OCI-LY1 (cell line): ENCODE measurements around the gene GNAS-AS1.

Source experiments
- H2AFZ ChIP-seq: fragments of 200-600 bp; sonication (generic), shearing (Covaris generic); 2 replicates; pipeline ENCODE4 v1.6.0; 2014; ENCODE audit warnings: antibody characterized with exemption, mild to moderate bottlenecking, low read length
- H3F3A ChIP-seq: fragments of 200-600 bp; sonication (generic), shearing (Covaris generic); 2 replicates; pipeline ENCODE4 v1.6.0; 2014; ENCODE audit warnings: mild to moderate bottlenecking, antibody characterized with exemption, low read length, moderate library complexity; ENCODE audit not compliant: insufficient read depth
- H3K27ac ChIP-seq: fragments of 200-600 bp; sonication (generic); 2 replicates; pipeline ENCODE4 v1.5.1; 2014; ENCODE audit warnings: low read length, mixed run types, mild to moderate bottlenecking, low read depth; ENCODE audit not compliant: poor library complexity, severe bottlenecking
- H3K27me3 ChIP-seq: fragments of 200-600 bp; sonication (generic); 2 replicates; pipeline ENCODE4 v1.6.0; 2014; ENCODE audit warnings: antibody characterized with exemption, mild to moderate bottlenecking, low read length, moderate library complexity; ENCODE audit not compliant: insufficient read depth
- H3K36me3 ChIP-seq: fragments of 200-600 bp; sonication (generic); 2 replicates; pipeline ENCODE4 v1.6.1; 2014; ENCODE audit warnings: mild to moderate bottlenecking, antibody characterized with exemption, low read length, moderate library complexity, mixed read lengths; ENCODE audit not compliant: insufficient read depth
- H3K4me1 ChIP-seq: fragments of 200-600 bp; sonication (generic); 2 replicates; pipeline ENCODE4 v1.5.1; 2014; ENCODE audit warnings: mild to moderate bottlenecking, low read length, moderate library complexity; ENCODE audit not compliant: insufficient read depth, severe bottlenecking
- H3K4me2 ChIP-seq: fragments of 200-600 bp; sonication (generic), shearing (Covaris generic); 2 replicates; pipeline ENCODE4 v1.6.1; 2014; ENCODE audit warnings: low read length
- H3K4me3 ChIP-seq: fragments of 200-600 bp; sonication (generic); 2 replicates; pipeline ENCODE4 v1.5.1; 2014; ENCODE audit warnings: low read length, low read depth, mild to moderate bottlenecking, mixed read lengths; ENCODE audit not compliant: poor library complexity, severe bottlenecking
- H3K79me2 ChIP-seq: fragments of 200-600 bp; shearing (Covaris generic); 2 replicates; pipeline ENCODE4 v1.6.1; 2016; ENCODE audit warnings: mixed run types, low read length, mixed read lengths; ENCODE audit not compliant: insufficient read depth
- H3K9ac ChIP-seq: fragments of 200-600 bp; sonication (generic), shearing (Covaris generic); 2 replicates; pipeline ENCODE4 v1.6.1; 2014; ENCODE audit warnings: mild to moderate bottlenecking, low read length, mixed read lengths
- H3K9me2 ChIP-seq: fragments of 200-600 bp; sonication (generic), shearing (Covaris generic); 2 replicates; pipeline ENCODE4 v1.6.1; 2014; ENCODE audit warnings: low read depth, mild to moderate bottlenecking, low read length, mixed read lengths
- H3K9me3 ChIP-seq: fragments of 200-600 bp; shearing (Covaris generic); 2 replicates; pipeline ENCODE4 v1.6.1; 2014; ENCODE audit warnings: low read length, mixed read lengths
- H4K20me1 ChIP-seq: fragments of 200-600 bp; sonication (generic), shearing (Covaris generic); 2 replicates; pipeline ENCODE4 v1.6.0; 2016; ENCODE audit warnings: mild to moderate bottlenecking, low read length; ENCODE audit not compliant: insufficient read depth
- EZH2 ChIP-seq: fragments of 200-600 bp; sonication (generic), shearing (Covaris generic); IDR thresholded peaks from 2 replicates; pipeline ENCODE4 v1.8.0; 2017; ENCODE audit warnings: borderline replicate concordance, mixed run types, mild to moderate bottlenecking, antibody characterized with exemption, low read length, moderate library complexity, mixed read lengths
- TF ChIP-seq, protein P1 (sequence below): fragments of 200-600 bp; sonication (generic), shearing (Covaris generic); IDR thresholded peaks from 2 replicates; pipeline ENCODE4 v1.5.1; 2017; ENCODE audit warnings: mild to moderate bottlenecking, antibody characterized with exemption, low read length, moderate library complexity, mixed read lengths

Gene GNAS-AS1

DNA sequence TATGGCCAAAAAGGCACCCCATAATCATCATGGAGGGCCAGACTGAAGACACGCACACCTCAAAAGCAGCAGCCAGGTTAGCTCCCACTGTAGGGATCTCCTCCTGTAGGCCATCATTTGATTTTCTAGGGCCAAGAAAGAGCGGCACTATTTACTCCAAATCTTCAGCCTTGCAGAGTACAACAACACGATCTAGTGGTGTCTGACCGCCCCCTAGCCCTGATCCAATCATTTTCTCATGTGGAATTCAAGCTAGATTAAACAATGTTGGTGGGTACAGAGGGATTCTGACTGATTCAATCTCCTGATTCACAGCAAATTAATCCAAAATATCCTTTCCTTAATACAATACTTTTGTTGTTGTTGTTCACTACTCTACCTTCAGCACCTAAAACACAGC lies 12.5 kb downstream of the GNAS-AS1 start:
- Histone ChIP-seq H2AFZ (no peak overlapping the region), H3K4me1 (no peaks in the 10 kb centered on the region), H4K20me1 (no peaks in the 10 kb centered on the region), H3F3A (no peaks in the 10 kb centered on the region), H3K27me3 (no peaks in the 10 kb centered on the region), H3K4me2 (no peak overlapping the region), H3K4me3 (no peak overlapping the region), H3K9me2 (no peaks in the 10 kb centered on the region), H3K36me3 (peaks cover 29% of the 10 kb centered on the region), H3K27ac (no peak overlapping the region), H3K9me3 (no peaks in the 10 kb centered on the region), H3K79me2 (no peaks in the 10 kb centered on the region), H3K9ac (no peak overlapping the region)
- no peak for TF ChIP-seq EZH2
- TF ChIP-seq, protein P1, sequence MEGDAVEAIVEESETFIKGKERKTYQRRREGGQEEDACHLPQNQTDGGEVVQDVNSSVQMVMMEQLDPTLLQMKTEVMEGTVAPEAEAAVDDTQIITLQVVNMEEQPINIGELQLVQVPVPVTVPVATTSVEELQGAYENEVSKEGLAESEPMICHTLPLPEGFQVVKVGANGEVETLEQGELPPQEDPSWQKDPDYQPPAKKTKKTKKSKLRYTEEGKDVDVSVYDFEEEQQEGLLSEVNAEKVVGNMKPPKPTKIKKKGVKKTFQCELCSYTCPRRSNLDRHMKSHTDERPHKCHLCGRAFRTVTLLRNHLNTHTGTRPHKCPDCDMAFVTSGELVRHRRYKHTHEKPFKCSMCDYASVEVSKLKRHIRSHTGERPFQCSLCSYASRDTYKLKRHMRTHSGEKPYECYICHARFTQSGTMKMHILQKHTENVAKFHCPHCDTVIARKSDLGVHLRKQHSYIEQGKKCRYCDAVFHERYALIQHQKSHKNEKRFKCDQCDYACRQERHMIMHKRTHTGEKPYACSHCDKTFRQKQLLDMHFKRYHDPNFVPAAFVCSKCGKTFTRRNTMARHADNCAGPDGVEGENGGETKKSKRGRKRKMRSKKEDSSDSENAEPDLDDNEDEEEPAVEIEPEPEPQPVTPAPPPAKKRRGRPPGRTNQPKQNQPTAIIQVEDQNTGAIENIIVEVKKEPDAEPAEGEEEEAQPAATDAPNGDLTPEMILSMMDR = no peak

DNA sequence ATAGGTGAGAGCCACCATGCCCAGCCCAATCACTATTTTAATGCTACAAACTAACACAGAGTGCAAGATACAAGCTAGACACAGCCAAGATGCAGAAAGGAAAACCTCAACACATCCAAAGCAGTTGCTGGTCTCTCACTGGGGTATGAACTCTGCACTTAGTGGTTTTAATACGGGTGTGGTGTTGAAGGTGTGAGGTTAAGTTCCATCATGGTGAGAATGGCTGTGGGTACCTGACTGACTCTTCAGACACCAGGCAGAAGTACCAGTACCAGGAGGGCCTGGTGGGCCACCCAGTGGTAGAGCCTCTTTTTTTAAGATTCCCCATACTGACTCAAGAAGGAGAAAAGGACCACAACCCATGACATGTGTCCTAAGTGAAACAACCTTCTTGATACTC lies 13.0 kb downstream of the GNAS-AS1 start:
- Histone ChIP-seq H3K27me3 (no peaks in the 10 kb centered on the region), H3K79me2 (no peaks in the 10 kb centered on the region), H3K27ac (no peak overlapping the region), H3K4me1 (no peaks in the 10 kb centered on the region), H3K4me2 (no peak overlapping the region), H3F3A (no peaks in the 10 kb centered on the region), H3K9me2 (no peaks in the 10 kb centered on the region), H3K9me3 (no peaks in the 10 kb centered on the region), H2AFZ (no peak overlapping the region), H3K4me3 (no peak overlapping the region), H3K36me3 (peaks cover 34% of the 10 kb centered on the region), H3K9ac (no peak overlapping the region), H4K20me1 (no peaks in the 10 kb centered on the region)
- no peak for TF ChIP-seq EZH2
- TF ChIP-seq, protein P1 = no peak

DNA sequence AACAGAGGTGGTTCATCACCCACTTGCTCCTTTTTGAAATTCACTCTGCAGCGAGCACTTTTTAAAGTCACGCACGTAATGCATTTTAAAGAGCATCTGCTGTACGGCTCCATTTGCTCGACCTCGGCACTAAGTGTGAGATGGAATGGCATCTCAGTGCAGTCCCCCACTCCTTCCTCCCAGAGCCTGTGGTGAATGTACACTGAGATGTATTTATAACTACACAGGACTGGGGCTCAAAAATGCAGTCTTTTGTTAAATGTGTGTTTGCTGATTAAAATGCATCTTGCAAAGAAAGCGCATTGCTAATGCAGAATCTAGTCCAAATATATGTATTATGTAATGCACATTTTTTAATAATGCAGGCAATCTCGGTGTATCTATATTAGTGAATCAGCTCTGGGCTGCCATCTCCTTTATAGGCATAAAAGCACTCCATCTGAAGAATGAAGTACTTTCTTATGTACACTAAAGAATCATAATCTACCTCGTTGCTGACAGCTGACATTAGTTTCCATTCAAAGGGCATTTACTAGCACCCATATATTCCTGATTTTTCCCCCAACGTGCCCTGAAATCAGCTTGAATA lies 14.0 kb downstream of the GNAS-AS1 start:
- Histone ChIP-seq H3K27ac (no peak overlapping the region), H3K9me2 (no peaks in the 10 kb centered on the region), H4K20me1 (no peaks in the 10 kb centered on the region), H3K36me3 (peaks cover 30% of the 10 kb centered on the region), H3K4me2 (no peak overlapping the region), H3K9ac (no peak overlapping the region), H3K9me3 (no peaks in the 10 kb centered on the region), H3K4me1 (no peaks in the 10 kb centered on the region), H2AFZ (no peak overlapping the region), H3K4me3 (no peak overlapping the region), H3K79me2 (no peaks in the 10 kb centered on the region), H3K27me3 (no peaks in the 10 kb centered on the region), H3F3A (no peaks in the 10 kb centered on the region)
- TF ChIP-seq, protein P1 = no peak
- TF ChIP-seq EZH2 = no peak
